GM10266 (cell line): ENCODE data around the gene C6orf62.
"Not testable (repeated sequence)": the region's sequence is repeated elsewhere in the genome, so short reads cannot be mapped to it uniquely, and the experiment has no call there.

ENCODE experiments used
- DNase-seq: peaks from one replicate; pipeline ENCODE4 v3.0.0; 2012; ENCODE audit errors: extremely low spot score
- TF ChIP-seq, protein P1 (sequence below): IDR thresholded peaks from 2 replicates; pipeline ENCODE4 v1.5.1; 2012; ENCODE audit warnings: mild to moderate bottlenecking, low read depth; ENCODE audit not compliant: control insufficient read depth, insufficient read depth; ENCODE audit errors: missing control alignments

The C6orf62 gene

DNA sequence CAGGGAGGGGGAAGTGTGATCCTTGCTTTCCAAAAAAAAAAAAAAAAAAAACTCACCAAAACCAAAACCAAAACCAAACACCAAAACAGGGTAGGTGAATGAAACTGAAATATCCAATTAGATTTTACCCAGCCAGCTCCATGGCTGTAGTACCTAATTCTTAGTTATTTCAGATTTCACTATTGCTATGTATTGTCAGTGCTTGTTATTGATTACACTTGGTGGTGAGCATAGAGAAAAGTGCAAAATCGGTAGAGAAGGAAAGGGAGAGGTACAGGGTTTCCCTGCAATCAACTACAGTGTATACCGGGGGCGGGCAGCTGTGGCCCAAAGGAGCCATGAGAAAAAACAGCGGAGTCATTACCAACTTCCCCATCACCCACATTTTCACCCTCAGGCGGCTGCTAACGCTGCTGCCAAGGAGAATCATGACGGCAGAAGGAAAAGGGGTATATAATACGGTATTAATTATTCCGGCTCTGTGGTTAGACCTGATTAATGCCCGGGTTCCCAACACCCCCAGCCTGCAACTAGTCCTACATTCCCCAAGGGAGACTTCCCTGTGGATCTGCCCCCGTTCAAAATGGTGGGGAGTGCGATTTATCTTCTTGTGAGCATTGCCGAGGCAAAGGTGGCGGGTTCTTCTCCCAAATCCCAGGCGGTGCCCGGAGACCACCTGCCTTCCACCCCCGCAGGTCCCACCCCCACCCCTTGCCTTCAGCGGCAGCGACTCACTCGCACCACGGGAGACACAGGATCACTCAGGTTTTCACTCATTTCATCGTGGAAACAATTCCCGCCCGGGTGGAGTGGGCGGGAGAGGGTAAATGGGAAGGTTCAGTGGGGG, at the start of gene C6orf62:
Gene C6orf62 (minus strand): TSS at position 30 of the 847 bp plus-strand sequence. CDS start 486 bp downstream, outside the sequence.
- DNase-seq, result peak; percentile 38
- TF ChIP-seq, protein P1, sequence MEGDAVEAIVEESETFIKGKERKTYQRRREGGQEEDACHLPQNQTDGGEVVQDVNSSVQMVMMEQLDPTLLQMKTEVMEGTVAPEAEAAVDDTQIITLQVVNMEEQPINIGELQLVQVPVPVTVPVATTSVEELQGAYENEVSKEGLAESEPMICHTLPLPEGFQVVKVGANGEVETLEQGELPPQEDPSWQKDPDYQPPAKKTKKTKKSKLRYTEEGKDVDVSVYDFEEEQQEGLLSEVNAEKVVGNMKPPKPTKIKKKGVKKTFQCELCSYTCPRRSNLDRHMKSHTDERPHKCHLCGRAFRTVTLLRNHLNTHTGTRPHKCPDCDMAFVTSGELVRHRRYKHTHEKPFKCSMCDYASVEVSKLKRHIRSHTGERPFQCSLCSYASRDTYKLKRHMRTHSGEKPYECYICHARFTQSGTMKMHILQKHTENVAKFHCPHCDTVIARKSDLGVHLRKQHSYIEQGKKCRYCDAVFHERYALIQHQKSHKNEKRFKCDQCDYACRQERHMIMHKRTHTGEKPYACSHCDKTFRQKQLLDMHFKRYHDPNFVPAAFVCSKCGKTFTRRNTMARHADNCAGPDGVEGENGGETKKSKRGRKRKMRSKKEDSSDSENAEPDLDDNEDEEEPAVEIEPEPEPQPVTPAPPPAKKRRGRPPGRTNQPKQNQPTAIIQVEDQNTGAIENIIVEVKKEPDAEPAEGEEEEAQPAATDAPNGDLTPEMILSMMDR, result no peak

DNA sequence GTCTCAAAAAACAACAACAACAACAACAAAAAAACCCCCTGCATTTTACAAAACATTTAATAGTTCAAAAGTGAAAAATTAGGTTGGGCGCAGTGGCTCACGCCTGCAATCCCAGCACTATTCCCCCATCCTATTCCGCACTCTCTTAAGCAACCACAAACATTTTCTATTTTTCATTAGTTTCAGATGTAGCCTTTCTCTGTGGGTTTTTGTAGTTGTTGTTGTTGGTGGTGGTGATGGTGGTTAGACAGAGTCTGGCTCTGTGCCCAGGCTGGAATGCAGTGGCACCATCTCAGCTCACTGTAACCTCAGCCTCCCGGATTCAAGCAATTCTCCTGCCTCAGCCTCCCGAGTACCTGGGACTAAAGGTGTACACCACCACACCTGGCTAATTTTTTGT, 49.4 kb upstream of the C6orf62 start:
- DNase-seq, result no peak

DNA sequence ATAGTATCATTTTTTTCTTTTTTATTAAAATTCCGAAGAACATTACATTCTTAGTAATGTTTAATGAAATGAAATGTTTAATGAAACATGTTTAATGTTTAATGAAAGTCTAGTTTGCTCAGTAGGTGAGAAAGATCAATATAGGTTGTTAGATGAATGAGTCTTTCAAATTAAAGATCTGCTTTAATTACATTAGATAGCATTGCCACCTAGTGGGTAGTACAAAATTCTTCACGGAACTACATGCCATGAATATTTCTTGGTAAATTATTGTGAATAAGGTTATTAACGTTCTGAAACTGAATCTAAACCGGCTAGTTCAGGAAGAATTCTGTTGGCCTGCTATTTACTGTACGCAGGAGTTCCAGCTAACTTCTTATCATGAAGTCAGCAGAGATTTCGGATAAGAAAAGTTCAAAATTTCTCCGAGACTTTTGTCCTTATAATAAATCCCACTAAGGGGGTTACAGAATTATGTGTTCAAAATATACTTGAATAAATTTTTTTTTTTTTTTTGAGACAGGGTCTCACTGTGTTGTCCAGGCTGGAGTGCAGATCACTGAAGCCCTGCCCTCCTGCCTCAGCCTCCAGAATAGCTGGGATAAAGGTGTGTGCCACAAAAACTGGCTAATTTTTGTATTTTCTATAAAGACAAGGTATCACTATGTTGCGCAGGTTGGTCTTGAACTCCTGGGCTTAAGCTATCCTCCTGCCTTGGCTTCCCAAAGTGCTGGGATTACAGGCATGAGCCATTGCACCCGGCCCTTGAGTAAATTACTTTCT, 47.9 kb upstream of the C6orf62 start:
- TF ChIP-seq, protein P1, result peak; percentile 43
- DNase-seq, result peak; percentile 74

More for the DNA sequence above, 49.4 kb upstream of the C6orf62 start:
- TF ChIP-seq, protein P1, result no peak

DNA sequence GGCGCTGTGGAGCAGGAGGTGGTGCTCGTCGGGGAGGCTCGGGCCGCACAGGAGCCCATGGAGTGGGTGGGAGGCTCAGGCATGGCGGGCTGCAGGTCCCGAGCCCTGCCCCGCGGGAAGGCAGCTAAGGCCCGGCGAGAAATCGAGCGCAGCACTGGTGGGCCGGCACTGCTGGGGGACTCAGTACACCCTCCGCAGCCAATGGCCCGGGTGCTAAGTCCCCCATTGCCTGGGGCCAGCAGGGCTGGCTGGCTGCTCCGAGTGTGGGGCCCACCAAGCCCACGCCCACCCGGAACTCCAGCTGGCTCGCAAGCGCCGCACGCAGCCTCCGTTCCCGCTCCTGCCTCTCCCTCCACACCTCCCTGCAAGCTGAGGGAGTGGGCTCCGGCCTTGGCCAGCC, 47.0 kb upstream of the C6orf62 start:
- DNase-seq, result not testable (repeated sequence)

DNA sequence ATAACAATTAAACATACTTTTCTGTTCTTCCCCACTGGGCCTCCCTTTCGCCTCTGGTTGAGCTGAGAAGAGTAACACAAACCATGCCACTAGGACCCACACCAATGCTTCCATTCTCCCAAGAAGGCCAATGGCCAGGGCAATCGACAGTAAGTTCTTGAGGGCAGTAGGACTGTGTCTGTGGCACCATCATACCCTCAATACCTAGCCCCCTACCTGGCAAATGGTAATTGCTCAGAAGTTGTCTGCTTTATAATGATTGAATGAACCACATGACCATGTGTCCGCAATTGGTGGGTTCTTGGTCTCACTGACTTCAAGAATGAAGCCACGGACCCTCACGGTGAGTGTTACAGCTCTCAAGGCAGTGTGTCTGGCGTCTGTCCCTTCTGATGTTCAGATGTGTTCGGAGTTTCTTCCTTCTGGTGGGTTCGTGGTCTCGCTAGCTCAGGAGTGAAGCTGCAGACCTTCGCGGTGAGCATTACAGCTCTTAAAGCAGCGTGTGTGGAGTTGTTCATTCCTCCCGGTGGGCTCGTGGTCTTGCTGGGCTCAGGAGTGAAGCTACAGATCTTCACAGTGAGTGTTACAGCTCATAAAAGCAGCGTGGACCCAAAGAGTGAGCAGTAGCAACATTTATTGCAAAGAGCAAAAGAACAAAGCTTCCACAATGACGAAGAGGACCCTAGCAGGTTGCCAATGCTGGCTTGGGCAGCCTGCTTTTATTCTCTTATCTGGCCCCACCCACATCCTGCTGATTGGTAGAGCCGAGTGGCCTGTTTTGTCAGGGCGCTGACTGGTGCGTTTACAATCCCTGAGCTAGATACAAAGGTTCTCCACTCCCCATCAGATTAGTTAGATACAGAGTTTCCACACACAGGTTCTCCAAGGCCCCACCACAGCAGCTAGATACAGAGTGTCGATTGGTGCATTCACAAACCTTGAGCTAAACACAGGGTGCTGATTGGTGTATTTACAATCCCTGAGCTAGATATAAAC, 46.2 kb upstream of the C6orf62 start:
- DNase-seq, result not testable (repeated sequence)

DNA sequence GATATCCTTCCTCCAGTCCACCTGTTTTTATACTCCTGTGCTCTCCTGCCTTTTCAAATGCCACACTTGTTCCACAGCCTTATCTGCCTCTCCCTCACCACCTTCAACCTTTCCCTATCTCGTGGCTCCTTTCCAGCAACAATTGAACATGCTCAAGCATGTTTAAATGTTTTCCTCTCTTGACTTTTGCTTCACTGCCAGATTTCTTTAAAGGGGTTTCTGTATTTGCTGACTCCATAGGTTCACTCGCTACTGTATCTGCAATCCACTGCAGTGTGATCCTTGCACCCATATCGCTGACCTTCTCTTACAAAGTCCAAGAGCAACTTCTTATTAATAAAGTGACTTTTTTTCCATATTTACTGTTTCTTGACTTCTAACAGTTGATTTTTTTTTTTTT, 44.6 kb upstream of the C6orf62 start:
- TF ChIP-seq, protein P1, result no peak
- no peak for DNase-seq

DNA sequence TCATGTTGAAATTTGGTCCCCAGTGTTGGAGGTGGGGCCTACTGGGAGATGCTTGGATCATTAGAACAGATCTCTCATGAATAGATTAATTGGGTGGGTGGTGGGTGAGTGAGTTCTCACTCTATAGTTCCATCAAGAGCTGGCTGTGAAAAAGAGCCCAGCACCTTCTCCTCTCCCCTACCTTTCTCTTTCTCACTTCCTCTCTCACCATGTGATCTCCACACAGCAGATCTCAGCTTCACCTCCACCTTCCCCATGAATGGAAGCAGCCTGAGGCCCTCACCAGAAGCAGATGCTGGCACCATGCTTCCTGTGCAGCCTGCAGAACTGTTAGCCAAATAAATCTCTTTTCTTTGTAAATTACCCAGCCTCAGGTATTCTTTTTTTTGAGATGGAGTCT, 42.9 kb upstream of the C6orf62 start:
- TF ChIP-seq, protein P1, result no peak
- no peak for DNase-seq
